Tibial nerve (tissue), 4 donors: ENCODE measurements around the gene C1orf159.

Experiments
- EP300 ChIP-seq, 2 donors: sonication (generic); formaldehyde crosslinking; IDR thresholded peaks; one replicate each; pipeline ENCODE4 v1.6.1; 2017; ENCODE audit warnings: antibody characterized with exemption in 2 of 2, mild to moderate bottlenecking in 1 of 2
- POLR2A ChIP-seq, 2 donors: fragments of 450-650 bp; IDR thresholded peaks; one replicate each; pipeline ENCODE4 v1.6.1; 2017; ENCODE audit warnings: antibody characterized with exemption in 2 of 2, mild to moderate bottlenecking in 2 of 2, moderate library complexity in 2 of 2
- TF ChIP-seq, protein P1 (sequence below), 5 experiments: fragments of 200-600 bp in 3 of 5; fragments of 450-650 bp in 2 of 5; sonication (generic) in 3 of 5; IDR thresholded peaks; one replicate each; pipeline ENCODE4 v1.5.1; 2016 to 2019; ENCODE audit warnings: antibody characterized with exemption in 5 of 5, mild to moderate bottlenecking in 3 of 5, moderate library complexity in 2 of 5

DNA sequence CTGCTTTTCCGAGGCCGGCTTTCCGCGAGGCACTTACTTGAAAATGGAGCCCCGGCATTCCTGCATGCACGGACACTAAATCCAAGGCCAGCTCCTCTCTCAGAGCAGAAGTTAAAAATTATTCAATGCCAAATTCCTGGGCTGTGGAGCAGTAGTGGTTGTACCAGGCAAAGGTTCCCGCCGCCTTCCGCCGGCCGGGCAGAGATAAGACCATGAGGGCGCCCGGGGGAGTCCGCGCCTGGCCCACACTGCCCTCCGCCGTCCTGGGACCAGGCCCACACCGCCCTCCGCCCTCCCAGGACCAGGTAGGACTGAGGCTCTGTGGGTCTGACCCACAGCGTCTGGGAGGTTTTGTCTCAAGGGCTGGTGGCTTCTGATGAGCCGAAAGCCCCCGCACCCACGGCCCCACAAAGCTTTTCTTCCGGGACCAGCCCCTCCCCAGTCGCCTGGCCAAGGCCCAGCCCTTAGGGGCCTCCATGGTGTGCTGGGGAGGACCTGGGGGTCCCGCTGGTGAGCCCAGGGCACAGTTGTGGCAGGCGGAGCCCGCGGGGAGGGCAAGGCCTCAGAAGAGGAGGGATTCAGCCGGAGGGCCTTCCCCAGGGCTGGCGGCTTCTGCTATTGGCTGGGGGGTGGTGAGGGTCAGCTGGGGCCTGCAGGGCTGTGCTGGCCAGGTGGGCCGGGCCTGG, 12.7 kb upstream of the C1orf159 start:
- TF ChIP-seq, protein P1, sequence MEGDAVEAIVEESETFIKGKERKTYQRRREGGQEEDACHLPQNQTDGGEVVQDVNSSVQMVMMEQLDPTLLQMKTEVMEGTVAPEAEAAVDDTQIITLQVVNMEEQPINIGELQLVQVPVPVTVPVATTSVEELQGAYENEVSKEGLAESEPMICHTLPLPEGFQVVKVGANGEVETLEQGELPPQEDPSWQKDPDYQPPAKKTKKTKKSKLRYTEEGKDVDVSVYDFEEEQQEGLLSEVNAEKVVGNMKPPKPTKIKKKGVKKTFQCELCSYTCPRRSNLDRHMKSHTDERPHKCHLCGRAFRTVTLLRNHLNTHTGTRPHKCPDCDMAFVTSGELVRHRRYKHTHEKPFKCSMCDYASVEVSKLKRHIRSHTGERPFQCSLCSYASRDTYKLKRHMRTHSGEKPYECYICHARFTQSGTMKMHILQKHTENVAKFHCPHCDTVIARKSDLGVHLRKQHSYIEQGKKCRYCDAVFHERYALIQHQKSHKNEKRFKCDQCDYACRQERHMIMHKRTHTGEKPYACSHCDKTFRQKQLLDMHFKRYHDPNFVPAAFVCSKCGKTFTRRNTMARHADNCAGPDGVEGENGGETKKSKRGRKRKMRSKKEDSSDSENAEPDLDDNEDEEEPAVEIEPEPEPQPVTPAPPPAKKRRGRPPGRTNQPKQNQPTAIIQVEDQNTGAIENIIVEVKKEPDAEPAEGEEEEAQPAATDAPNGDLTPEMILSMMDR (IDR thresholded peaks at IDR 0.05): no peak
- TF ChIP-seq POLR2A (IDR thresholded peaks at IDR 0.05) (no peak), EP300 (IDR thresholded peaks at IDR 0.05) (no peak)
